Testis (tissue), 2 donors: Measurements from ENCODE around the gene TNFRSF17.

Experiments used
- POLR2A ChIP-seq: fragments of 450-650 bp; IDR thresholded peaks from one replicate; pipeline ENCODE4 v1.6.1; 2017; ENCODE audit warnings: antibody characterized with exemption, mild to moderate bottlenecking, moderate library complexity
- TF ChIP-seq, protein P1 (sequence below), 3 experiments: fragments of 450-650 bp in 2 of 3; fragments of 200-600 bp in 1 of 3; sonication (generic) in 1 of 3; IDR thresholded peaks; one replicate each; pipeline ENCODE4 v1.5.1; 2016 to 2019; ENCODE audit warnings: antibody characterized with exemption in 3 of 3, mild to moderate bottlenecking in 2 of 3, moderate library complexity in 1 of 3

DNA sequence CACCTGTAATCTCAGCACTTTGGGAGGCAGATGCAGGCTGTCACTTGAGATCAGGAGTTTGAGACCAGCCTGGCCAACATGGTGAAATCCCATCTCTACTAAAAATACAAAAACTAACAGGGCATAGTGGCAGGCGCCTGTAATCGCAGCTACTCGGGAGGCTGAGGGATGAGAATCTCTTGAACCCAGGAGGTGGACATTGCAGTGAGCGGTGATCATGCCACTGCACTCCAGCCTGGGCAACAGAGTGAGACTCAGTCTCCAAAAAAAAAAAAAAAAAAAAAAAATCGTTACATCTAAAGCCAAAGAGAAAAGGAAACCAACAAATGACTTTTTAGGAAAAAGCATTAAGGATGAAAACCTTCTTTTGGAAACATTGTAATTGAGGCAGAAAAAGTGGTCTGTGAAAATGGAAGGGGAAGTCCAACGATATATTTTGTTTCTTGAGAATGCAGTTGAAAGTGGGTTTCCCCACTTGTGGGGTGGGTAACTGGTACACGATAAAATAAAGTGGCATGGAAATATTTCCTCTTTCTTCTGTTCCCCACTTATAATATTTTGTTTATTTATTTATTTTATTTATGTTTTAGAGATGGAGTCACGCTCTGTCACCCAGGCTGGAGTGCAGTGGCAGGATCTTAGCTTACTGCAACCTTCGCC is 14.1 kb downstream of the TNFRSF17 start:
- TF ChIP-seq, protein P1, sequence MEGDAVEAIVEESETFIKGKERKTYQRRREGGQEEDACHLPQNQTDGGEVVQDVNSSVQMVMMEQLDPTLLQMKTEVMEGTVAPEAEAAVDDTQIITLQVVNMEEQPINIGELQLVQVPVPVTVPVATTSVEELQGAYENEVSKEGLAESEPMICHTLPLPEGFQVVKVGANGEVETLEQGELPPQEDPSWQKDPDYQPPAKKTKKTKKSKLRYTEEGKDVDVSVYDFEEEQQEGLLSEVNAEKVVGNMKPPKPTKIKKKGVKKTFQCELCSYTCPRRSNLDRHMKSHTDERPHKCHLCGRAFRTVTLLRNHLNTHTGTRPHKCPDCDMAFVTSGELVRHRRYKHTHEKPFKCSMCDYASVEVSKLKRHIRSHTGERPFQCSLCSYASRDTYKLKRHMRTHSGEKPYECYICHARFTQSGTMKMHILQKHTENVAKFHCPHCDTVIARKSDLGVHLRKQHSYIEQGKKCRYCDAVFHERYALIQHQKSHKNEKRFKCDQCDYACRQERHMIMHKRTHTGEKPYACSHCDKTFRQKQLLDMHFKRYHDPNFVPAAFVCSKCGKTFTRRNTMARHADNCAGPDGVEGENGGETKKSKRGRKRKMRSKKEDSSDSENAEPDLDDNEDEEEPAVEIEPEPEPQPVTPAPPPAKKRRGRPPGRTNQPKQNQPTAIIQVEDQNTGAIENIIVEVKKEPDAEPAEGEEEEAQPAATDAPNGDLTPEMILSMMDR (IDR thresholded peaks at IDR 0.05): no peak
- TF ChIP-seq POLR2A: no peak
